ENCODE results near the gene ADAM15. TPM values are rescaled to one million over a fixed set of nuclear protein-coding genes. Genes with fewer than 3 reads are reported as not detected.

The ADAM15 gene
- total and polyA plus RNA-seq, 2 experiments from 2014 or later, result 19.5 to 25.2 TPM

DNA sequence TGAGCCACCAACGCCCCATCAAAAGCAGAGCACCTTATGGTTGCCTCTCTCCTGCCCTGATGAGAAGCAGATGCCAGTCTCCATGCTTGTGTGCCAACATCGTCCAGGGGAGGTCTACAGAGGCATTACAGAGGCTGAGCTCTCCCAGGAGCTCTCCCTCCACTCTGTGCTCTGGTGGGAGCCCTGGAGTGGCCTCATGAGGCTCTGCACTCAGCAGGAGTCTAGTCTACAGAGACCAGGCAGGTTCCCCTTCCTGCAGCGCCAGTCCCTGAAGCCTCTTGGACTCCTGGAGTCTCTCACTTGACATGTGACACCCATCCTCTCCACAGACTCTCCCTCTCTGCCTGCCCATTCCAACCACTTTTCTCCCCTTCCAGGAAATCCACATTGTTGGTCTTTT, 14.1 kb upstream of the ADAM15 start:
- TF ChIP-seq, protein P1, sequence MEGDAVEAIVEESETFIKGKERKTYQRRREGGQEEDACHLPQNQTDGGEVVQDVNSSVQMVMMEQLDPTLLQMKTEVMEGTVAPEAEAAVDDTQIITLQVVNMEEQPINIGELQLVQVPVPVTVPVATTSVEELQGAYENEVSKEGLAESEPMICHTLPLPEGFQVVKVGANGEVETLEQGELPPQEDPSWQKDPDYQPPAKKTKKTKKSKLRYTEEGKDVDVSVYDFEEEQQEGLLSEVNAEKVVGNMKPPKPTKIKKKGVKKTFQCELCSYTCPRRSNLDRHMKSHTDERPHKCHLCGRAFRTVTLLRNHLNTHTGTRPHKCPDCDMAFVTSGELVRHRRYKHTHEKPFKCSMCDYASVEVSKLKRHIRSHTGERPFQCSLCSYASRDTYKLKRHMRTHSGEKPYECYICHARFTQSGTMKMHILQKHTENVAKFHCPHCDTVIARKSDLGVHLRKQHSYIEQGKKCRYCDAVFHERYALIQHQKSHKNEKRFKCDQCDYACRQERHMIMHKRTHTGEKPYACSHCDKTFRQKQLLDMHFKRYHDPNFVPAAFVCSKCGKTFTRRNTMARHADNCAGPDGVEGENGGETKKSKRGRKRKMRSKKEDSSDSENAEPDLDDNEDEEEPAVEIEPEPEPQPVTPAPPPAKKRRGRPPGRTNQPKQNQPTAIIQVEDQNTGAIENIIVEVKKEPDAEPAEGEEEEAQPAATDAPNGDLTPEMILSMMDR (IDR thresholded peaks at IDR 0.05; ENCODE audit: low read depth, low read length), result no peak
- Histone ChIP-seq H3K9me3 (ENCODE audit: low read depth) (no peaks in the 10 kb centered on the region), H3K27ac (no peak overlapping the region), H3K36me3 (no peaks in the 10 kb centered on the region), H3K27me3 (no peaks in the 10 kb centered on the region), H3K4me1 (ENCODE audit: low read depth) (no peaks in the 10 kb centered on the region), H3K4me3 (no peak overlapping the region)
- no peak for DNase-seq (ENCODE audit: low read depth in 1 of 2, low spot score in 1 of 2)

DNA sequence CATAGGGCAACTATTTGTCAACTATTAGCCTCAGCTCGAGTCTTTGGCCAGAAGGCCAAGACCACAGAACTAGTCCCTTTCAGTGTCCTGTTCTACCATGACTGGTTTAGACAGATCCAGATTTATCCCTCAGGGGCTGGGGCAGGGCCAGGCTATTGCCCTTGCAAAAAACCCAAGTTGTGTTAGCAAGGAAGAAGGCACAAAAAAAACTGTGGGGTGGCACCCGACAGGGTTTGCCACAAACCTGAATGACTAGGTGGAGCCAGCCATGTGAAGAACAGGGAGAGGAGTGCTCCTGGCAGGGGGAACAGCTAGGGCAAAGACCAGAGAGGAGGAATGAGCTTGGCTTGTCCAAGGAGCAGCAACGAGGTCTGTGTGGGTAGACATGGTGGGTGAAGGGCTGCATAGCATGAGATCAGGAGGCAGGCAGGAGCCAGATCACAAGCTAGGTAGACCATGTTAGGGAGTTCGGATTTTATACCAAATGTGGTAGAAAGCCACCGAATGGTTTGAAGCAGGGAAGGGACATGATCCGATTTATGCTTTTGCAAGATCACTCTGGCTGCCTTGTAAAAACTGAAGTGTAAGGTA, 13.2 kb upstream of the ADAM15 start:
- no peak for DNase-seq (ENCODE audit: low read depth in 1 of 2, low spot score in 1 of 2)
- H3K9me3 ChIP-seq (ENCODE audit: low read depth), result no peaks in the 10 kb centered on the region
- TF ChIP-seq, protein P1 (IDR thresholded peaks at IDR 0.05; ENCODE audit: low read depth, low read length), result no peak
- H3K27me3 ChIP-seq, result no peaks in the 10 kb centered on the region
- H3K36me3 ChIP-seq, result no peaks in the 10 kb centered on the region
- H3K4me3 ChIP-seq, result no peak overlapping the region
- H3K4me1 ChIP-seq (ENCODE audit: low read depth), result no peaks in the 10 kb centered on the region
- H3K27ac ChIP-seq, result no peak overlapping the region

DNA sequence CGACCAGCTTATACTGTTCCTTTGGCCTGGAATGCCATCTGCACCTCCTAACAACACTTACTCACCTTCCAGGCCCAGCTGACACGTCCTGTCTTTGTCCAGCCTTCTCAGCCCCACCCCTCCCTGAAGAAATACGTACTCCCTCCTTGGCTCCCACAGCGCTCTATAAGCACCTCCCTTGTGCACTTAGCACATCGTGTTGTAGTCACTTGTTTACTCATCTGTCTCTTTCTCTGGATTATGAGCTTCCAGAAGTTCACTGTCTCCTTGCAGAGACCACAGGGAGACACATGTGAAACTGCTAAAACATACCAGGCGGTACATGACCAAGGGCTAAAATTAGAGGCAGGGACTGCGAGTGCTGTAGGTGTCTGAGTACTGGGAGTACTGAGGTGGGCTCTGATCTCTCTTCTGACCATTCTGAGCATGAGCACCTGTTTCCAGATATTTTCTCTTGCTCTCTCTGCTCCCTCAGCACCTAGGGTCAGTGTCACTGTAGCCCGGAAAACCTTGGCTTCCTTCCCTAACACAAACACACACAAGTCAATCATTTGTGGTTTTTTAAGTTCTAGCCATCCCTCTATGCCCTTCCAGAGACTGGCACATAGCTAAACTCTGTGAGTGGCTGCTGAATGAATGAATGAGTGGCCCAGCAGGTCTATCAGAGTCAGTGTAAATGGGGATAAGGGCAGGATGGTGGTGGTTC, 12.4 kb upstream of the ADAM15 start:
- no peaks in the 10 kb centered on the region for H3K9me3 ChIP-seq (ENCODE audit: low read depth)
- no peak for DNase-seq (ENCODE audit: low read depth in 1 of 2, low spot score in 1 of 2)

DNA sequence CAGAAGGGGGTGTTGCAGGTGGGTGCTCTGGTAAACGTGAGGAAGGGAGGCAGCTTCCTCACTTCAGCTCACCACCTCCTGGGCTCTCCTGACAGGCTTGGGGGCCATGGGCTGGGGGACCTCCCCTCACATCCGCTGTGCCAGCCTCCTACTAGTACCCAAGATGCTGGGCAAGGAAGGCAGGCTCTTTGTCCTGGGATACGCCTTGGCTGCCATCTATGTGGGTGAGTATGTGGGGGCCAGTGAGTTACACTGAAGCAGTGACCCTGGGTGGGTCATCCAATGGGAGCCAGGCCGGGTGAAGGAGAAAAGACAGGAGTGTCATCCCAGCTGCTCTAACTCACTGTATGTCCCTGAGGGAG, 11.8 kb upstream of the ADAM15 start:
- no peaks in the 10 kb centered on the region for H3K4me1 ChIP-seq (ENCODE audit: low read depth)
- H3K27ac ChIP-seq, result no peak overlapping the region
- H3K4me3 ChIP-seq, result no peak overlapping the region
- DNase-seq (ENCODE audit: low read depth in 1 of 2, low spot score in 1 of 2), result no peak
- TF ChIP-seq, protein P1 (IDR thresholded peaks at IDR 0.05; ENCODE audit: low read depth, low read length), result no peak
- H3K36me3 ChIP-seq, result no peaks in the 10 kb centered on the region
- no peaks in the 10 kb centered on the region for H3K9me3 ChIP-seq (ENCODE audit: low read depth)
- no peaks in the 10 kb centered on the region for H3K27me3 ChIP-seq

More for the DNA sequence above, 12.4 kb upstream of the ADAM15 start:
- Histone ChIP-seq H3K27me3 (no peaks in the 10 kb centered on the region), H3K36me3 (no peaks in the 10 kb centered on the region), H3K4me3 (no peak overlapping the region), H3K4me1 (ENCODE audit: low read depth) (no peaks in the 10 kb centered on the region), H3K27ac (no peak overlapping the region)
- TF ChIP-seq, protein P1 (IDR thresholded peaks at IDR 0.05; ENCODE audit: low read depth, low read length), result no peak

DNA sequence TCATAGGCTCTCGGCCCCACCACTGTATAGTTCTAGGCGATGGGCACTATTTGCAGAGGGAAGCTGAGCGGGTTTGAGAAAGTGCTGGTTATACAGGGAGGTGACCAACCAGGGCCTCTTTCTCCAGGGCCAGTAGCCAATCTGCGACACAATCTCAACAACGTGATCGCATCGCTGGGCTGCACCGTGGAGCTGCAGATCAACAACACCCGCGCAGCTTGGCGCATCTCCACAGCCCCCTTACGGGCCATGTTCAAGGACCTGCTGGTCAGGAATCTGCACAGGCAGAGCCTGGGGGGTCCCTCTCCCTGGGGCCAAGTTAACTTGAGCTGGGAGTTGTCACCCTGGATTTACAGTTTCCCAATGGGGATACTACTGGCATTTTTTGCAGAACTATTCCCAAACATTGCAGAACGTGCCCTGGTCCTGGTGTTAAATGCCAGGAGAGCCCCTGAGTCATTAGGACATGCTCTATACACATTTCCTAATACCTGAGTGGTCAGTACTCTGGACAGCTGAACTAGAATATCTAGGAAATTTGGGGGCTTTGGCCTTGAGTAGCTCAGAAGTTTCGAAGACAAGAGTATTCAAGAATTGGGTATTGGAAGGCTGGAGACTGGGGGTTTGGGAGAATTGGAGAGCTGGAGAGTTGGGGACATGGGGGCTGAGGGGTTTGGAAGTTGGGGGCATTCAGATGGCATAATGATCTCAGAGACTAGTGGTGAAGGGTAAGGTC, 10.6 kb upstream of the ADAM15 start:
- Histone ChIP-seq H3K4me1 (ENCODE audit: low read depth) (no peaks in the 10 kb centered on the region), H3K27me3 (no peaks in the 10 kb centered on the region)
- TF ChIP-seq, protein P1 (IDR thresholded peaks at IDR 0.05; ENCODE audit: low read depth, low read length), result no peak

More for the DNA sequence above, 10.6 kb upstream of the ADAM15 start:
- Histone ChIP-seq H3K27ac (no peak overlapping the region), H3K9me3 (ENCODE audit: low read depth) (no peaks in the 10 kb centered on the region), H3K4me3 (no peak overlapping the region), H3K36me3 (no peaks in the 10 kb centered on the region)
- DNase-seq (ENCODE audit: low read depth in 1 of 2, low spot score in 1 of 2), result no peak

Measured in cardiac muscle cell (in vitro differentiated cells and primary cell).